SK-N-SH (cell line): ENCODE results near the gene RNF32. TPM values are rescaled to one million over a fixed set of nuclear protein-coding genes. Genes with fewer than 3 reads are reported as not detected.

Source experiments
- CTCF ChIA-PET: fragments of 300-600, 350-600 bp; formaldehyde crosslinking; extraction: SDS; loops from one replicate; lab custom pipeline; 2021; lab: Yijun Ruan, JAX
- POLR2A ChIA-PET: fragments of 350-600 bp; sonication (Branson Sonifier 250); formaldehyde crosslinking; extraction: SDS; loops from one replicate; lab custom pipeline; 2020; ENCODE audit warnings: antibody characterized with exemption, inconsistent platforms; lab: Yijun Ruan, JAX
- DNase-seq: peaks from one replicate; pipeline ENCODE4 v3.0.0; 2012
- H2AFZ ChIP-seq: fragments of 200-600 bp; sonication (generic); 2 replicates; pipeline ENCODE4 v1.8.1; 2016; ENCODE audit warnings: antibody characterized with exemption, mild to moderate bottlenecking, low read depth
- H3F3A ChIP-seq: fragments of 200-600 bp; sonication (generic); replicated peaks from 2 replicates; pipeline ENCODE3; 2016; ENCODE audit warnings: antibody characterized with exemption, mild to moderate bottlenecking; ENCODE audit not compliant: insufficient read depth
- H3K27ac ChIP-seq, 2 experiments: fragments of 200-500 bp in 1 of 2; fragments of 200-600 bp in 1 of 2; sonication (Bioruptor generic) in 1 of 2; sonication (generic), shearing (Covaris generic) in 1 of 2; 2 replicates each; pipeline versions ENCODE4 v1.5.1 to v1.6.1; 2014 to 2016; ENCODE audit warnings: low read depth in 2 of 2, inconsistent platforms in 1 of 2, low read length in 1 of 2, mild to moderate bottlenecking in 1 of 2, mixed read lengths in 1 of 2
- H3K27me3 ChIP-seq: fragments of 200-600 bp; sonication (generic), shearing (Covaris generic); 2 replicates; pipeline ENCODE4 v1.6.1; 2016; ENCODE audit warnings: mixed run types; ENCODE audit not compliant: insufficient read depth
- H3K36me3 ChIP-seq, 2 experiments: fragments of 200-500 bp in 1 of 2; fragments of 200-600 bp in 1 of 2; sonication (Bioruptor generic) in 1 of 2; sonication (generic) in 1 of 2; replicated peaks in 1 of 2; 2 replicates each; pipeline versions ENCODE3 to v1.5.1; 2014 to 2016; ENCODE audit warnings: low read length in 1 of 2, mild to moderate bottlenecking in 1 of 2; ENCODE audit not compliant: insufficient read depth in 2 of 2, control insufficient read depth in 1 of 2
- H3K4me1 ChIP-seq, 2 experiments: fragments of 200-500 bp in 1 of 2; fragments of 200-600 bp in 1 of 2; sonication (Bioruptor generic) in 1 of 2; sonication (generic), shearing (Covaris generic) in 1 of 2; 2 replicates each; pipeline versions ENCODE4 v1.5.1 to v1.6.1; 2014 to 2016; ENCODE audit warnings: low read depth in 1 of 2, low read length in 1 of 2, mixed run types in 1 of 2; ENCODE audit not compliant: insufficient read depth in 2 of 2, control insufficient read depth in 1 of 2
- H3K4me2 ChIP-seq: fragments of 200-600 bp; sonication (generic), shearing (Covaris generic); 2 replicates; pipeline ENCODE4 v1.6.1; 2017; ENCODE audit warnings: mixed run types
- H3K4me3 ChIP-seq, 2 experiments: fragments of 200-500 bp in 1 of 2; fragments of 200-600 bp in 1 of 2; sonication (Bioruptor generic) in 1 of 2; sonication (generic), shearing (Covaris generic) in 1 of 2; 2 replicates each; pipeline versions ENCODE4 v1.5.1 to v1.8.1; 2014 to 2016; ENCODE audit warnings: low read depth in 2 of 2, inconsistent platforms in 1 of 2, low read length in 1 of 2, mild to moderate bottlenecking in 1 of 2, mixed read lengths in 1 of 2, moderate library complexity in 1 of 2
- H3K79me2 ChIP-seq: fragments of 200-600 bp; sonication (generic); 2 replicates; pipeline ENCODE4 v1.8.1; 2017; ENCODE audit warnings: mild to moderate bottlenecking; ENCODE audit not compliant: insufficient read depth
- H3K9ac ChIP-seq: fragments of 200-600 bp; sonication (generic); 2 replicates; pipeline ENCODE4 v1.6.1; 2017; ENCODE audit warnings: mixed run types
- H3K9me2 ChIP-seq: fragments of 200-600 bp; sonication (generic); 2 replicates; pipeline ENCODE4 v1.6.1; 2017; ENCODE audit warnings: mixed run types
- H3K9me3 ChIP-seq: fragments of 200-600 bp; sonication (generic); 2 replicates; pipeline ENCODE4 v1.6.1; 2017; ENCODE audit warnings: mixed run types, mild to moderate bottlenecking, moderate library complexity
- H4K20me1 ChIP-seq: fragments of 200-600 bp; sonication (generic); 2 replicates; pipeline ENCODE4 v1.6.1; 2017; ENCODE audit warnings: mild to moderate bottlenecking, mixed run types; ENCODE audit not compliant: insufficient read depth
- CHD2 ChIP-seq: fragments of 150-350 bp; IDR thresholded peaks from 2 replicates; pipeline ENCODE4 v1.6.1; 2018; ENCODE audit warnings: low read length; ENCODE audit not compliant: partially characterized antibody
- EP300 ChIP-seq, 2 experiments: IDR thresholded peaks; 2 replicates each; pipeline versions ENCODE4 v1.4.0 to v1.6.1; 2012; ENCODE audit warnings: borderline replicate concordance in 1 of 2, low read depth in 1 of 2, low read length in 1 of 2
- FOSL2 ChIP-seq: IDR thresholded peaks from 2 replicates; pipeline ENCODE4 v1.4.0; 2012; ENCODE audit warnings: low read depth, mild to moderate bottlenecking, moderate library complexity, borderline replicate concordance
- GABPA ChIP-seq: IDR thresholded peaks from 2 replicates; pipeline ENCODE4 v1.4.0; 2012; ENCODE audit warnings: low read depth, mild to moderate bottlenecking
- IRF3 ChIP-seq: fragments of 150-350 bp; IDR thresholded peaks from 2 replicates; pipeline ENCODE4 v1.6.1; 2016; ENCODE audit warnings: mild to moderate bottlenecking, low read depth, low read length
- JUND ChIP-seq: IDR thresholded peaks from 2 replicates; pipeline ENCODE4 v1.4.0; 2012
- MAX ChIP-seq: IDR thresholded peaks from 2 replicates; pipeline ENCODE4 v1.4.0; 2012; ENCODE audit warnings: low read depth
- MEF2A ChIP-seq: IDR thresholded peaks from 2 replicates; pipeline ENCODE4 v1.4.0; 2012; ENCODE audit warnings: low read depth, borderline replicate concordance
- MXI1 ChIP-seq: IDR thresholded peaks from 2 replicates; pipeline ENCODE4 v1.6.1; 2012; ENCODE audit warnings: mild to moderate bottlenecking, low read depth, low read length, improper control_type of control experiment
- NFIC ChIP-seq: IDR thresholded peaks from 2 replicates; pipeline ENCODE4 v1.4.0; 2012; ENCODE audit warnings: borderline replicate concordance
- PBX3 ChIP-seq: IDR thresholded peaks from 2 replicates; pipeline ENCODE4; 2012
- POLR2AphosphoS5 ChIP-seq: IDR thresholded peaks from 2 replicates; pipeline ENCODE4 v1.6.1; 2012; ENCODE audit warnings: low read depth, low read length
- RAD21 ChIP-seq: IDR thresholded peaks from 2 replicates; pipeline ENCODE4 v1.6.1; 2012; ENCODE audit warnings: mild to moderate bottlenecking, low read length
- RCOR1 ChIP-seq: fragments of 150-350 bp; IDR thresholded peaks from 2 replicates; pipeline ENCODE4 v1.6.1; 2017; ENCODE audit warnings: antibody characterized with exemption, low read length
- SIN3A ChIP-seq: IDR thresholded peaks from 2 replicates; pipeline ENCODE4 v1.6.1; 2012; ENCODE audit warnings: low read depth, mild to moderate bottlenecking, low read length, moderate library complexity, borderline replicate concordance
- SMC3 ChIP-seq: IDR thresholded peaks from 2 replicates; pipeline ENCODE4 v1.6.1; 2012; ENCODE audit warnings: low read depth, low read length, improper control_type of control experiment
- TAF1 ChIP-seq: IDR thresholded peaks from 2 replicates; pipeline ENCODE4 v1.6.1; 2012; ENCODE audit warnings: low read depth, mild to moderate bottlenecking, low read length, moderate library complexity, borderline replicate concordance
- TEAD4 ChIP-seq: IDR thresholded peaks from 2 replicates; pipeline ENCODE4 v1.4.0; 2012; ENCODE audit warnings: mild to moderate bottlenecking, borderline replicate concordance; ENCODE audit not compliant: insufficient read depth
- YY1 ChIP-seq: IDR thresholded peaks from 2 replicates; pipeline ENCODE4 v1.4.0; 2012; ENCODE audit warnings: low read depth, mild to moderate bottlenecking
- WGBS: methylation state at CpG from one replicate; pipeline ENCODE4 v1.1.6; 2017; ENCODE audit warnings: low lambda C conversion rate; 5-methylcytosine and 5-hydroxymethylcytosine counted together
- polyA plus RNA-seq, 3 experiments: library from polyadenylated mRNA; depleted of rRNA; stranded (reverse); fragments of >200 nt; gene quantifications; 2 replicates each; pipeline ENCODE4 v1.2.3, GENCODE V29; 2012
- TF ChIP-seq, protein P1 (sequence below): fragments of 200-600 bp; sonication (generic); IDR thresholded peaks from 2 replicates; pipeline ENCODE4 v1.6.1; 2017; ENCODE audit warnings: antibody characterized with exemption, mild to moderate bottlenecking, moderate library complexity

The RNF32 gene
- polyA plus RNA-seq, 1 of the 3 experiments (the other 2 are of a cell fraction), result 2.3 TPM

GRCh38 chr7:156610601-156611000, 30.0 kb upstream of the RNF32 start:
- Histone ChIP-seq H3K9me2 (no peaks in the 10 kb centered on the region), H4K20me1 (no peaks in the 10 kb centered on the region), H2AFZ (no peak overlapping the region), H3K9me3 (no peaks in the 10 kb centered on the region), H3F3A (no peaks in the 10 kb centered on the region), H3K9ac (no peak overlapping the region), H3K27ac (no peak overlapping the region), H3K4me1 (peaks cover 0 to 6% of the 10 kb centered on the region in 2 experiments; a peak in 1 of 4 replicates), H3K36me3 (no peaks in the 10 kb centered on the region), H3K4me2 (no peak overlapping the region), H3K4me3 (no peak overlapping the region), H3K27me3 (peaks cover 15% of the 10 kb centered on the region; the same call in 1 of the 2 replicates), H3K79me2 (no peaks in the 10 kb centered on the region)
- CTCF ChIA-PET, result interaction anchor here (0.8 kb wide), 1 partner anchor 206 kb away, joined by 3 read pairs; no protein-coding TSS in a partner anchor
- POLR2A ChIA-PET, result no interaction called here
- DNase-seq, result no peak
- WGBS, result 65% methylated on average over 11 of the region's 11 CpGs
- TF ChIP-seq PBX3 (no peak), FOSL2 (no peak), SIN3A (no peak), MXI1 (no peak), YY1 (no peak), SMC3 (no peak), MAX (no peak), MEF2A (no peak), RAD21 (no peak), JUND (no peak), IRF3 (no peak), TEAD4 (no peak), TAF1 (no peak), NFIC (no peak), GABPA (no peak), EP300 (IDR thresholded peaks at IDR 0.05; ENCODE audit: borderline replicate concordance in 1 of 2, low read depth in 1 of 2, low read length in 1 of 2) (no peak), CHD2 (no peak), RCOR1 (no peak), POLR2AphosphoS5 (no peak)
- TF ChIP-seq, protein P1, sequence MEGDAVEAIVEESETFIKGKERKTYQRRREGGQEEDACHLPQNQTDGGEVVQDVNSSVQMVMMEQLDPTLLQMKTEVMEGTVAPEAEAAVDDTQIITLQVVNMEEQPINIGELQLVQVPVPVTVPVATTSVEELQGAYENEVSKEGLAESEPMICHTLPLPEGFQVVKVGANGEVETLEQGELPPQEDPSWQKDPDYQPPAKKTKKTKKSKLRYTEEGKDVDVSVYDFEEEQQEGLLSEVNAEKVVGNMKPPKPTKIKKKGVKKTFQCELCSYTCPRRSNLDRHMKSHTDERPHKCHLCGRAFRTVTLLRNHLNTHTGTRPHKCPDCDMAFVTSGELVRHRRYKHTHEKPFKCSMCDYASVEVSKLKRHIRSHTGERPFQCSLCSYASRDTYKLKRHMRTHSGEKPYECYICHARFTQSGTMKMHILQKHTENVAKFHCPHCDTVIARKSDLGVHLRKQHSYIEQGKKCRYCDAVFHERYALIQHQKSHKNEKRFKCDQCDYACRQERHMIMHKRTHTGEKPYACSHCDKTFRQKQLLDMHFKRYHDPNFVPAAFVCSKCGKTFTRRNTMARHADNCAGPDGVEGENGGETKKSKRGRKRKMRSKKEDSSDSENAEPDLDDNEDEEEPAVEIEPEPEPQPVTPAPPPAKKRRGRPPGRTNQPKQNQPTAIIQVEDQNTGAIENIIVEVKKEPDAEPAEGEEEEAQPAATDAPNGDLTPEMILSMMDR, result no peak
